Measurements from ENCODE around the gene SRRD.

GRCh38 chr22:26527167-26527566, 43.5 kb downstream of the SRRD start:
- TF ChIP-seq, protein P1, sequence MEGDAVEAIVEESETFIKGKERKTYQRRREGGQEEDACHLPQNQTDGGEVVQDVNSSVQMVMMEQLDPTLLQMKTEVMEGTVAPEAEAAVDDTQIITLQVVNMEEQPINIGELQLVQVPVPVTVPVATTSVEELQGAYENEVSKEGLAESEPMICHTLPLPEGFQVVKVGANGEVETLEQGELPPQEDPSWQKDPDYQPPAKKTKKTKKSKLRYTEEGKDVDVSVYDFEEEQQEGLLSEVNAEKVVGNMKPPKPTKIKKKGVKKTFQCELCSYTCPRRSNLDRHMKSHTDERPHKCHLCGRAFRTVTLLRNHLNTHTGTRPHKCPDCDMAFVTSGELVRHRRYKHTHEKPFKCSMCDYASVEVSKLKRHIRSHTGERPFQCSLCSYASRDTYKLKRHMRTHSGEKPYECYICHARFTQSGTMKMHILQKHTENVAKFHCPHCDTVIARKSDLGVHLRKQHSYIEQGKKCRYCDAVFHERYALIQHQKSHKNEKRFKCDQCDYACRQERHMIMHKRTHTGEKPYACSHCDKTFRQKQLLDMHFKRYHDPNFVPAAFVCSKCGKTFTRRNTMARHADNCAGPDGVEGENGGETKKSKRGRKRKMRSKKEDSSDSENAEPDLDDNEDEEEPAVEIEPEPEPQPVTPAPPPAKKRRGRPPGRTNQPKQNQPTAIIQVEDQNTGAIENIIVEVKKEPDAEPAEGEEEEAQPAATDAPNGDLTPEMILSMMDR (IDR thresholded peaks at IDR 0.05) = no peak
- TF ChIP-seq POLR2A (IDR thresholded peaks at IDR 0.05) (no peak), POLR2AphosphoS5 (IDR thresholded peaks at IDR 0.05) (no peak)

Measured in breast epithelium (tissue), 3 donors.